Ovary (tissue), 3 donors: ENCODE data around the gene TSC22D3.

Experiments
- EP300 ChIP-seq: sonication (generic); formaldehyde crosslinking; IDR thresholded peaks from one replicate; pipeline ENCODE4 v1.6.1; 2017; ENCODE audit warnings: antibody characterized with exemption
- POLR2A ChIP-seq: fragments of 450-650 bp; IDR thresholded peaks from one replicate; pipeline ENCODE4 v1.6.1; 2017; ENCODE audit warnings: antibody characterized with exemption, mild to moderate bottlenecking, moderate library complexity
- TF ChIP-seq, protein P1 (sequence below), 3 donors: fragments of 450-650 bp in 2 of 3; fragments of 200-600 bp in 1 of 3; IDR thresholded peaks; one replicate each; pipeline versions ENCODE4 v1.5.1 to v1.8.0; 2016 to 2022; ENCODE audit warnings: antibody characterized with exemption in 3 of 3, mild to moderate bottlenecking in 1 of 3
- donor health status: DM: no; HTN: no; CAD: no.

GRCh38 chrX:107687445-107687844 lies 88.1 kb downstream of the TSC22D3 start:
- TF ChIP-seq POLR2A (no peak), EP300 (no peak)
- TF ChIP-seq, protein P1, sequence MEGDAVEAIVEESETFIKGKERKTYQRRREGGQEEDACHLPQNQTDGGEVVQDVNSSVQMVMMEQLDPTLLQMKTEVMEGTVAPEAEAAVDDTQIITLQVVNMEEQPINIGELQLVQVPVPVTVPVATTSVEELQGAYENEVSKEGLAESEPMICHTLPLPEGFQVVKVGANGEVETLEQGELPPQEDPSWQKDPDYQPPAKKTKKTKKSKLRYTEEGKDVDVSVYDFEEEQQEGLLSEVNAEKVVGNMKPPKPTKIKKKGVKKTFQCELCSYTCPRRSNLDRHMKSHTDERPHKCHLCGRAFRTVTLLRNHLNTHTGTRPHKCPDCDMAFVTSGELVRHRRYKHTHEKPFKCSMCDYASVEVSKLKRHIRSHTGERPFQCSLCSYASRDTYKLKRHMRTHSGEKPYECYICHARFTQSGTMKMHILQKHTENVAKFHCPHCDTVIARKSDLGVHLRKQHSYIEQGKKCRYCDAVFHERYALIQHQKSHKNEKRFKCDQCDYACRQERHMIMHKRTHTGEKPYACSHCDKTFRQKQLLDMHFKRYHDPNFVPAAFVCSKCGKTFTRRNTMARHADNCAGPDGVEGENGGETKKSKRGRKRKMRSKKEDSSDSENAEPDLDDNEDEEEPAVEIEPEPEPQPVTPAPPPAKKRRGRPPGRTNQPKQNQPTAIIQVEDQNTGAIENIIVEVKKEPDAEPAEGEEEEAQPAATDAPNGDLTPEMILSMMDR (IDR thresholded peaks at IDR 0.05): no peak
